ENCODE measurements around the gene S100A3. TPM values are rescaled to one million over a fixed set of nuclear protein-coding genes. Genes with fewer than 3 reads are reported as not detected.
A peak's percentile ranks its signal among the peaks of the same experiment; 100 is the strongest.

The S100A3 gene
- total RNA-seq, 6 experiments from 2014 or later = 0.29 TPM; not detected in 5

- H3K36me3 ChIP-seq = no peaks in the 10 kb centered on the region
- intact Hi-C loops (cut with DNase I) = no loop called here
- no peak for TF ChIP-seq CTCF (IDR thresholded peaks at IDR 0.05)
- DNase-seq = no peak
- no peak for ATAC-seq
- 94% methylated on average over 3 of the region's 12 CpGs for WGBS (ENCODE audit: insufficient coverage, low coverage, low lambda C conversion rate, missing lambda C conversion rate)
- H3K27me3 ChIP-seq = no peaks in the 10 kb centered on the region
- H3K9me3 ChIP-seq = no peaks in the 10 kb centered on the region
- H3K27ac ChIP-seq = no peak overlapping the region
- no peaks in the 10 kb centered on the region for H3K4me1 ChIP-seq
- H3K4me3 ChIP-seq = no peak overlapping the region
These were observed 4.0 kb upstream of the S100A3 start for GRCh38 chr1:153553096-153553495.

GRCh38 chr1:153552335-153552734, 3.3 kb upstream of the S100A3 start:
- WGBS (ENCODE audit: insufficient coverage, low coverage, low lambda C conversion rate, missing lambda C conversion rate) = 80% methylated on average over 4 of the region's 8 CpGs

GRCh38 chr1:153550827-153551500, 1.9 kb upstream of the S100A3 start:
- no peak overlapping the region for H3K4me3 ChIP-seq
- 67% methylated on average over 10 of the region's 10 CpGs for WGBS (ENCODE audit: insufficient coverage, low coverage, low lambda C conversion rate, missing lambda C conversion rate)
- H3K36me3 ChIP-seq = no peaks in the 10 kb centered on the region
- TF ChIP-seq CTCF (IDR thresholded peaks at IDR 0.05) = no peak
- TF ChIP-seq POLR2A (IDR thresholded peaks at IDR 0.05) = no peak
- no peak overlapping the region for H3K27ac ChIP-seq
- DNase-seq (no peak), ATAC-seq (peak in 1 of 4 donors; percentile 46)
- H3K27me3 ChIP-seq = no peaks in the 10 kb centered on the region
- intact Hi-C loops (cut with DNase I) = no loop called here
- H3K4me1 ChIP-seq = no peaks in the 10 kb centered on the region
- H3K9me3 ChIP-seq = no peaks in the 10 kb centered on the region

More at GRCh38 chr1:153552335-153552734, 3.3 kb upstream of the S100A3 start:
- no peaks in the 10 kb centered on the region for H3K9me3 ChIP-seq
- no peaks in the 10 kb centered on the region for H3K36me3 ChIP-seq
- H3K4me1 ChIP-seq = no peaks in the 10 kb centered on the region
- intact Hi-C loops (cut with DNase I) = no loop called here
- no peaks in the 10 kb centered on the region for H3K27me3 ChIP-seq
- ATAC-seq (no peak), DNase-seq (no peak)
- H3K27ac ChIP-seq = no peak overlapping the region
- TF ChIP-seq CTCF (IDR thresholded peaks at IDR 0.05) = no peak
- no peak for TF ChIP-seq POLR2A (IDR thresholded peaks at IDR 0.05)
- H3K4me3 ChIP-seq = no peak overlapping the region

GRCh38 chr1:153550398-153550758, 1.3 kb upstream of the S100A3 start:
- Histone ChIP-seq H3K4me3 (no peak overlapping the region), H3K27ac (no peak overlapping the region), H3K9me3 (no peaks in the 10 kb centered on the region), H3K4me1 (no peaks in the 10 kb centered on the region), H3K36me3 (no peaks in the 10 kb centered on the region), H3K27me3 (no peaks in the 10 kb centered on the region)
- ATAC-seq (no peak), DNase-seq (no peak)
- intact Hi-C loops (cut with DNase I) = no loop called here
- no peak for TF ChIP-seq CTCF (IDR thresholded peaks at IDR 0.05)
- no peak for TF ChIP-seq POLR2A (IDR thresholded peaks at IDR 0.05)
- WGBS (ENCODE audit: insufficient coverage, low coverage, low lambda C conversion rate, missing lambda C conversion rate) = 90% methylated on average over 4 of the region's 4 CpGs

All from right lobe of liver (tissue), 6 donors.